AG08395 (cell line): ENCODE results near the gene DZIP1L.
"Not testable (repeated sequence)": the region's sequence is repeated elsewhere in the genome, so short reads cannot be mapped to it uniquely, and the experiment has no call there.

Source experiments
- DNase-seq: peaks from one replicate; pipeline ENCODE4 v3.0.0; 2012; ENCODE audit warnings: mixed read lengths, low spot score

Gene DZIP1L

GRCh38 chr3:138114988-138115971 is at the start of gene DZIP1L:
TSS of gene DZIP1L (minus strand) at chr3:138115608. CDS start at chr3:138103971, 11,637 bp downstream.
- DNase-seq, result peak; percentile 75

GRCh38 chr3:138165061-138165460 is 49.7 kb upstream of the DZIP1L start:
- DNase-seq, result no peak

GRCh38 chr3:138157743-138158142 is 42.3 kb upstream of the DZIP1L start:
- no peak for DNase-seq

GRCh38 chr3:138154534-138154933 is 39.1 kb upstream of the DZIP1L start:
- DNase-seq, result no peak

- no peak for DNase-seq
These were observed 33.1 kb upstream of the DZIP1L start for GRCh38 chr3:138148503-138148902.

GRCh38 chr3:138142181-138142580 is 26.8 kb upstream of the DZIP1L start:
- DNase-seq, result not testable (repeated sequence)

GRCh38 chr3:138140940-138141339 is 25.5 kb upstream of the DZIP1L start:
- DNase-seq, result no peak

- DNase-seq, result no peak
These were observed 24.3 kb upstream of the DZIP1L start for GRCh38 chr3:138139691-138140090.

- DNase-seq, result no peak
These were observed 22.5 kb upstream of the DZIP1L start for GRCh38 chr3:138137861-138138260.

GRCh38 chr3:138136201-138136600 is 20.8 kb upstream of the DZIP1L start:
- DNase-seq, result no peak

- no peak for DNase-seq
These were observed 20.4 kb upstream of the DZIP1L start for GRCh38 chr3:138135833-138136194.

GRCh38 chr3:138135146-138135832 is 19.9 kb upstream of the DZIP1L start:
- DNase-seq, result no peak

- no peak for DNase-seq
These were observed 16.8 kb upstream of the DZIP1L start, which contains the start of gene A4GNT for GRCh38 chr3:138132239-138132638. TSS of gene A4GNT (minus strand) at chr3:138132390. CDS start at chr3:138131256, 1,134 bp downstream.

- no peak for DNase-seq
These were observed 12.4 kb upstream of the DZIP1L start for GRCh38 chr3:138127636-138128365.

- DNase-seq, result peak; percentile 48
These were observed 10.3 kb upstream of the DZIP1L start for GRCh38 chr3:138125548-138126221.

- peak; percentile 57 for DNase-seq
These were observed 9.4 kb upstream of the DZIP1L start for GRCh38 chr3:138124706-138125355.

- DNase-seq, result no peak
These were observed 8.8 kb upstream of the DZIP1L start for GRCh38 chr3:138124188-138124587.

- DNase-seq, result no peak
These were observed 4.0 kb upstream of the DZIP1L start for GRCh38 chr3:138119423-138119766.

GRCh38 chr3:138118612-138119422 is 3.4 kb upstream of the DZIP1L start:
- DNase-seq, result peak; percentile 82

- no peak for DNase-seq
These were observed 933 bp downstream of the DZIP1L start for GRCh38 chr3:138114431-138114918.
